HG03196 (cell line): Measurements from ENCODE around the gene NCEH1.
A peak's percentile ranks its signal among the peaks of the same experiment; 100 is the strongest.
"Not testable (repeated sequence)": the region's sequence is repeated elsewhere in the genome, so short reads cannot be mapped to it uniquely, and the experiment has no call there.

Experiments
- ATAC-seq: cut with Tn5 transposase; IDR thresholded peaks from one replicate; pipeline ENCODE4 v1.9.1; 2021; ENCODE audit not compliant: unreplicated experiment

Gene NCEH1

DNA sequence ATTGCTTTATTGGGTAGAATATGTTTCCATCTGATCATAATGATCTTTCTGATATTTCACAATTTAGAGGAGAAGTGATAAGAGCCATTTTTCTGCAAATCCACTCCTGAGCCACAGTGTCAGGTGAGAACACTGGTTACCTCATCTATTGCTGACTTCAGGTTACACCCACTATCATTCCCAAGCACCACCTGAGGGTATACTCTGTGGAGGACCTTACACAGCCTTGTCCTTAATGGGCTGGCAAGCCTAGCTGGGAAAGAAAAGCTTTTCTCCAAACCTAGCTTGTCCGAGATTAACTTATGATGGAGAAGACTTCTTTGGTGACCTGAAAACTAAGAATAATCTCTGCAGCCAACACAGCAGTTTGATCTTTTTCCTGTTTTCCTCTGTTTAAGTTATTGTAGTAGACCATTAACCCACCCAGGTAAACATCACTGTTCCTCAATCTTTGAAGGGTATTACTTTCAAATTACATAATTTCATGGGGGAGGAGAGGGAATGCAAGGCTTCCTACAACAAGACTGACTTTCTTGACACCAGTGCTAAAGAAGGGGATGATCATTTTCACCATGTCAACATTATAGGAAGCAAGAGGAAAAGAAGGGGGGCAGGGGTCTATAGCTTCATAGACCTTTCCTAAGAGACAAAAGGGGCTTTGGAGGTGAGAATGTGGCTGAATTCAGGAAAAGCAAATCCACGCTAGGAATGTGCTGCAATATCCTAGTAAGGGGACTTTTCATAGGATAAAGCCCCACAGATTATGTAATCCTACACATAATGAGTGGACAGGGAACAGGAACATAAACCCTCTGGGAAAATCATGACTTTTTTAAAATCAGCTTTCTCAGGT, 1.7 kb downstream of the NCEH1 start:
- no peak for ATAC-seq

DNA sequence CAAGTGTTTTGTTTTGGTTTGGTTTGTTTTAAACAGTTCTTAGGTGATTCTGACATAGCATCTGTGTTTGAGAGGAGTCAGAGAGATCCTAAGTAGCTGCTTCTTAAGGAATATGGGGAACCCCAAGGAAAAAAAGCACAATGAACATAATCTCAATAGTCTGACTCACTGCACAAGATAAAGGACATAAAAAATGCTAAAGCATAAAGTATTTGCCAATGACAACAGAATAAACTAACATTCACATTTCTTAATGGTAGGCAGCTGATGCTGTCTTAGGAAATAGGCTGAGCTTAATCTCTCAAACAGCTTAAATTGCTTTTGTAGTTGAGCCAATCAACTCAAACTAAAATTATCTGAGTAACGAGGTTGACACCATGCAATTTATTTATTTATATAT, 2.9 kb downstream of the NCEH1 start:
- no peak for ATAC-seq

DNA sequence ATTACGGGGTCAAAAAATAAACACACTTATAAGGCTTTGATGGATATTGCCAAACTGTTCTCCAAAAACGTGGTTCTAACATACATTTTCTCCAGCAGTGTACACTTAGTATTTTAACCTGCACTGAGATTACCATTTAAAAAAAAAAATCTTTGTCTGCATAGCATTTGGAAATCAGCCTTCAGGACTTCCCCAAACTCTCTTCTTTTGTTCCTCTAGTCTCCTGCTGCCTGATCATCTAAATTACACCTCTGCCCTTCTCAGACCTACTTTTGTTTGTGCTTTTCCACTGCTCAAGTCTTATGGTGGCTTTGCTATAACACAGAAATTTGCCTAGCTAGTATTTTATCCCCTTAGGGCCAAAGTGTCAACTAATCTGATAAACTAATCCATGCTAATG, 3.8 kb downstream of the NCEH1 start:
- no peak for ATAC-seq

DNA sequence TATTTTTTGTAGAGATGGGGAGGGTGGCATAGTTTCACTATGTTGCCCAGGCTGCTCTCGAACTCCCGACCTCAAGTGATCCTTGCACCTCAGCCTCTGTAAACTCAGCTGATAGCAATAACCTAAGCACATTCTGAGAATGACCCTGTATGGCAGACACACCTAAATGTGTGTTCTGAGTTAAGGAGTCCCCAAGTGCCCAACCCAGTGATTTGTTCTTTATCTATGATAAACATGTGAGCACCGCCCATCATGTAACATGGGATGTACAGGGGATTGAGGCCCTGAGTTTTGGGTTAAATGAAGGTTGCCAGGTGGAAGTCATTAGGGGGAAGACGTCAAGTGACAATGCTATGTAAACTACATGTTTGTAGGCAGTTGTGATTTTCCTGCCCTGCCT, 5.7 kb downstream of the NCEH1 start:
- no peak for ATAC-seq

- ATAC-seq: no peak
Observed at GRCh38 chr3:172704001-172704400, 6.9 kb downstream of the NCEH1 start.

DNA sequence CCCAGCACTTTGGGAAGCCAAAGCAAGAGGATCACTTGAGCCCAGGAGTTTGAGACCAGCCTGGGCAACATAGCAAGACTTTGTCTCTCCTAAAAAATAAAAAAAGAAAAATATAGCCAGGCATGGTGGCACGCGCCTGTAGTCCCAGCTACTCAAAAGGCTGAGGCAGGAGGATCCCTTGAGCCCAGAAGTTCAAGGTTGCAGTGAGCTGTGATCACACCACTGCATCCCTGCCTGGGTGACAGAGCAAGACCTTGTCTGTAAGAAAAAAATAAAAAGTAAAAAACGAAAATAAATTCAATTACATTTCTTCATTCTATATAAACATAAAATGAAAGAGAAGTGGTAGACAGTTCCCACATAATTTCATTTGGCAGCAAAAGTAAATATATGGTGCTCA, 8.1 kb downstream of the NCEH1 start:
- ATAC-seq: not testable (repeated sequence)

GRCh38 chr3:172702256-172702655, 8.6 kb downstream of the NCEH1 start:
- ATAC-seq: no peak

- no peak for ATAC-seq
Observed at GRCh38 chr3:172701751-172702150, 9.1 kb downstream of the NCEH1 start.

DNA sequence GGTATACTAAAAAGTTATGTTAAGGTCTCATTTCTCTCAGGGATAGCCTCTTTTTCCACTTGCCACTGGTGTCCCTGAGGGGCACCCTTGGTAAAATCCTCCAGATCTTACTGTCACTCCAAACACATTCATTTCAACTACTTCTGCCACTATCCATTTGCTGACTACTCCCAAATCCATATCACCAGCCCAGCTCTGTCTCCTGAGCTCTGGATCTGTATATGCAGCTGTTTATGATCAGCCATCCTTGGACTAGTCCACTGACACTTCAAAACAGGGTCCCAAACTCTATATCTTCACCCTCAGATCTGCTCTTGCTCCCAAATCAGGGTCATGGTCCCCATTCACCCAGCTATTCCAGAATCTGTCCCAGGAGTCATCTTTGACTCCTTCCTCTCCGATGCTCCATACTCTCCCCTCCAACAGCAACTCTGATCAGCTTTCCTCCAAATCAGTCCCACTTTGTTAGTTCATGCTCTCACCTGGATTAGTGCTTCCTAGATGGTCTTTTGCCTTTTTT, 9.9 kb downstream of the NCEH1 start:
- ATAC-seq: no peak

DNA sequence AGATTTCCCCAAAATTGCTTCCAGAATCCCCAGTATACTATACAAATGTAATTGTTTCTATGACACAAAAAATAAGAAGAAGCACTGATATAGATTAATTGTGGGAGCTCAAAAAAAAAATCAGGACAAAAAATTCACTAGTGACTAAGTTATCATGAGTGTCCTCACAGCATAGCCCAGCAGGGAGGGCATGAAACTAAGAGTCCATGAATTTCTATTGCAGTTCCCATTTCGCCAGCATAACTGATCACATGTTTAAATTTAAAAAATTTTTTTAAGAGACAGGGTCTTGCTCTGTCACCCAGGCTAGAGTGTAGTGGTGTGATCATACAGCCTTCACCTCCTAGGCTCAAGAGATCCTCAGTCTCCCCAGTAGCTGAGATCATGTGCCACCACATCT, 10.6 kb downstream of the NCEH1 start:
- no peak for ATAC-seq

- no peak for ATAC-seq
Observed at GRCh38 chr3:172699031-172699430, 11.8 kb downstream of the NCEH1 start.

- ATAC-seq: no peak
Observed at GRCh38 chr3:172698631-172699030, 12.2 kb downstream of the NCEH1 start.

DNA sequence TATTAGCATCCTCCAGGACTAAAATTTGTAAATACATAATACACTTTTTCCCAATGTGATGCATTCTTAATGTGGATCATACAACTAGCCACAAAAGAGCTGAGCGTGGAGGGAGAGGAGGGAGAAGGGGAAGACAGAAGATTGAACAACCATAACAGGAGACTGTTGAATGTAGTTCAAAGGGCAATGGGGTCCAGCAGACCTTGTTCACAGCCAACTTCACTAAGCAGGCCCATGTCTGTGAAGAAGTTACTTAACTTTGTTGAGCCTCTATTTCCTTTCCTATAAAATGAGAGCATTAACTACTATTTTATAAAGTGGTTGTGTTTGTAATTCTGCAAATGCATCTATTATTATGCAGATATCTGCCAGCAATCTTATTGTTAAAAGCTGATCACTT, 13.3 kb downstream of the NCEH1 start:
- no peak for ATAC-seq

DNA sequence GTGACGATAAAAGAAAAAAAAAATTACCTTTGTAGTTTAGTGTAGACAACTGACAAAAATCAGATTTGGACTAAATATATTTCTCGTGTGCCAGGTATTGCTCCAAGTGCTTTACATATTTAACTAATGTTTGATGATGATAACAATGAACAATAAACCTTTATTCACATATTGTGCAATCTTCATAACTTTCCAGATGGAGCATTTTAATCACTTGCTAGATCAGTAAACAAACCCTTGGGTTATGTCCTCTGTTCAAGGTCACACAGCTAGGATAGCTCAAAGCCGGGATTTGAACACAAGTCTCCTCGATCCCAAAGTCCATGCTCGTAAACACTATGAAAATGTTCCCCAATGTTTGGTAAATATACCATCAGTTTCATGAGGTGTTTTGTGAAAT, 14.5 kb downstream of the NCEH1 start:
- ATAC-seq: no peak

DNA sequence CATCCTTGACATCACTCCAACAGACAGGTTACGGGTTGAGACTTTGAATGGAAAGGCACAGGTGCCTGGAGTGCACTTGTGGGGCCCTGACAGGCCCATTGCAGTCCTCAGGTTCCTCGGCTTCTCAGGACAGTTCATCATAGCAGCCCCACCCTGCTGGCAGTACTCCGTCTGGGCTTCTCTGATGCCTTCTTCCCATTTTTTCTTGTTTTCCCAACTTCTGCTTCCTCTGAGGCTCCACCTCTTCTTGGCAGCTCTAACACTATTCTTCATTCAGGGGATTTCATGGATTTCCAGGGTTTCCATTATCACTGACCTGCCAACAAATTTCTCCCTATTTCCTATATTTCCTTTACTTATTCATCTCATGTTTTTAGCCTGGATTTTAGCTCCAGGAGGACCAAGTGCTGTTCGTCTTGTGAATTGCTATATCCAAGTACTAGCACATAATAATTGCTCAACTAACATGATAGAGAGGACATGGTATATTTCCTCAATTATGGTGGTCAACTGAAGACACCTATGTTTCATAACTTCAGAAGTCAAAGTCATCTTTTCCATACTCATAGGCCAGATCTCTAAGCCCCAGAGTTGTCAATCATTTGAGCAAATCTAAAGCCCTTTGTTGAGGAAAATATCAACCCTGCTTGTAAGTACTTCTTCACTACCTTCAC, 16.2 kb downstream of the NCEH1 start:
- no peak for ATAC-seq

DNA sequence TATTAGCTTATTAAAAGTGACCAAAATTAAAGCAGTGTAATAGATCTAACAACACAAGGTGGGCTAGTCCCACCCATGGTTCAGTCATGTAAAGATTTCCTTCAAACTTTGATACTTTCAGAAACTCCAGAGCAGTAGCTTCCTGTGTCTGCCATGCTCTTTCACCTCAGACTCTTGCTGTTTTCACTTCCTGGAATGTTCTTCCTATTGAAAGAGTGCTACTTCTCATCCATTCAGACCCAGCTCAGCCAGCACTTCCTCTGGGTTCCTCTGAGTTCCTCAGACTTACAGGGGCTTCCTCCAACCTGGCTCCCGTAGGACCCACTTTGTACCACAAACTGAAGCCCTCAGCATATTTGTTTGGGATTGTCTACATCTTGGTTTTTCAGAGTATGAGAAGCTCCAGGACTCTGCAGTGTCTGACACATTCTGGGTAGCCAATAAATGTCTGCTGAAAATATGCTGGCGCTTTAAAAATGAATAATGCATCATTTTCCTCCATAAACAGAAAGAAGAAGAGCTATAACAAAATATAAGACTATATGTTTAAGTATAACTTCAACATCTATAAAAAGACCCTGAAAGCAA, 18.0 kb downstream of the NCEH1 start:
- ATAC-seq: peak; percentile 84

DNA sequence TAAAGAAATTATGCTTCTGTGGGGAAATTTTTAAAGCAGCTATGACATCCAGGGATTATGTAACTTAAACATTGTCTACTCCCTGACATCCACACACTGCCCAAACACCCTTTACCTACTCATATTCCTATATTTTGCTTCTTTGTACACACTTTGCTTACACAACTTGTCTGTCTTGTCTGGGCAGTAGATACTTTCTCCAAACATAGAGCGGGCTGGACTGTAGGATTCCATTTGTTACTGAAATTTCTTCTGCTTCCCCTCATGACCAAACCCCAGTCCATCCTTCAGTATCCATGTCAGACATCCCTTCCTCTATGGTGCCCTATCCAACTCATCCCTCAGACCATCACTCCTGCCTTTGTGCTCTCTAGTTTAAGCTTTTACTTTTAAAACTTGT, 19.9 kb downstream of the NCEH1 start:
- ATAC-seq: no peak

DNA sequence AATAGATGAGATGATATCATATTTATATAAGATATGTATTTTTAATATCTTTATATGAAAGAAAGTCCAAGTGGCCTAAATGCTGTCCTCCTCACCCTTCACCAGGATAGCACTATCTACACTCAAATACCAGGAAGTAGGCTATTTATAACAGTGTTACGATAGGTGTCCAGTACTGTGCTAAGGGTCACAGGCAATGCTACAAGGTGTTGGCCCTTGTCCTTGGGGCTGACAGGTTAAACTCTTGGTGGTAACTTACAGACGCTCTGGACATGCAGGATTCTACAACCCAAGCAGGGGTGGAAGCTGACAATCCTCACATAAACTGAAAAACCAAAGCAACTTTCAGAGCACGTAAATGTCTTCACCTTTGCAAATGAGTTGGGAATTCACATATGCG, 22.3 kb downstream of the NCEH1 start:
- ATAC-seq: no peak

DNA sequence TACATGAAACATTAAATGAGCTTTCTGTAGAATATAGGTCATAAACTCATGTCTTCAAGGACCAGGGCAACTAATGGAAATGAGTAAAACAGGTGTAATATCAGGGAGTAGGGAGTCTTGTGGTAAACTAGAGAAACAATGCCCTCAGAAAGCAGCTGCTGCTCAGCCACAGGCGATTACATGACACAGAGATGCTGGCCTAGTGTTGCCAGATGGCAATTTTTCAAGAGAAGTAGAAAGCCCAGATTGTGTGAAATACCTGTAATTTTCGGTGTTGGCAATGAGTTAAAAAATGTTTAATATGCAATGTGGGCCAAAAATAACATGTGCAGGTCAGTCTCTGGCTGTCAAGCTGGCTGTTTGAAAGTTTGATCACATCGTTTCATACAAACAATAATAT, 23.4 kb downstream of the NCEH1 start:
- no peak for ATAC-seq

DNA sequence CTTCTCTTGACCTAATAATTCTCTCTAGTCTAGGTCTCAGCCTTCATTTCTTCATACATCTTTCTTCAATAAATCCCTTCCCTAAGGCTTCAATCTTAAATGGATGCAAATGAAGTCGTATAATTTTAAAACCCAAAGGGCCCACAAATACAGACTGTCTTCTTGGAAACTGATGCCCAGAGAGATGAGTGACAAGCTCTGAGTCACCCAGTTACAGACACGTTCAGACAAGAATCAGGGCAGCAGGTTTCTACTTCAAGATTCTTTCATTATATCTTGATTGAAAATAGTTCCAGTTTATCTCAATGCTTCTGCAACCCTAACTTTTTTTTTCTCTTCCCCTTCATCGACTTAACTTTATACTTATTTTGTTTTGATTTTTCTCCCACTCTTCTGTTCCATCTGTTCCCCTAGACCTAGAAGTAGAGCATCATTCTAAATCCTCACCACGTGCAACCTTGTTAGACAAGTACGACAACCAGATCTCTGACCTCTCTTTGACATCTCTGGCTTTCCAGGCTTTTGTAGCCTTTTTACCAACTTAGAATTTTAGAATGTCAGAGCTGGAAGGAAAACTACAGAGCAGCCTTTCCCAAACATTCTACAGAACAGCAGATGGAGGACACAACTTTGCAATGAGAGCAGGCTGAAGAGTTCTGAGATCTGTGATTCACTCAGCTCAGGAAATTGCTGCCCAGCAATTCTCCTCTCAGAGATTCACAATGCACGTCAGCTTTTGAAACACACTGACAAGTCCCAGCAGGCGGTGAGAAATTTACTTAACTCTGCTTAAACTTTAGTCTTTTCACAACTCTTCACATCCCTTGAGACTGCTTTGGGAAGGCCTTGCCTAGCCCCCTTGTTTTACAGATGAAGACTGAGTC, 25.3 kb downstream of the NCEH1 start:
- ATAC-seq: no peak

DNA sequence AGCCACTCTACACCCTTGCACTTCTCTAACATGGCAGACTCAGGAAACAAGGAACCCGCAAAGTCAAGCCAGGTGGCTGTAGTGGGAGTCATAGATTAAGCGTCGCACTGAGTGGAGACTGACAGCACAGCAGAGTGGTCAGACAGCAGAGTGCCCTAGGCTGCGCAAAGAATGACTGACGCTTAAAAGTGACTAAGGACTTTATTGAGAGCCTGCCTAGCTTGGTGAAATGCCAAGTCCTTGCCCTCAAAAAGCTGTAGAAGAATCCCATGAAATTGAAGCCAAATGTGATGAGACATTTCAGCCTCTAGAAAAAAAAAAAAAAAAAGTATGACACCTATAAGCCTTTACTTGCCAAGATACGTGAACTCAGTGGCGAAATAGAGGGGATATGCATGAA, 30.2 kb downstream of the NCEH1 start:
- no peak for ATAC-seq
